Testis (tissue), 3 donors: ENCODE results near the gene CDH13. TPM values are rescaled to one million over a fixed set of nuclear protein-coding genes. Genes with fewer than 3 reads are reported as not detected.

Experiments
- DNase-seq: peaks from one replicate; pipeline ENCODE4 v3.0.0-alpha.2; 2019
- H3K27ac ChIP-seq, 2 donors: fragments of 200-600 bp; sonication (generic); one replicate each; pipeline ENCODE4 v1.5.1; 2019
- H3K27me3 ChIP-seq: fragments of 200-600 bp; sonication (generic); one replicate; pipeline ENCODE4 v1.5.1; 2019
- H3K36me3 ChIP-seq: fragments of 200-600 bp; sonication (generic); one replicate; pipeline ENCODE4 v1.5.1; 2017; ENCODE audit warnings: low read depth; ENCODE audit errors: missing control alignments
- H3K4me1 ChIP-seq: fragments of 200-600 bp; sonication (generic); one replicate; pipeline ENCODE4 v1.5.1; 2019
- H3K4me3 ChIP-seq, 2 donors: fragments of 200-600 bp; sonication (generic); one replicate each; pipeline ENCODE4 v1.5.1; 2017 to 2019
- H3K9me3 ChIP-seq: fragments of 200-600 bp; sonication (generic); one replicate; pipeline ENCODE4 v1.5.1; 2017
- POLR2A ChIP-seq: fragments of 450-650 bp; IDR thresholded peaks from one replicate; pipeline ENCODE4 v1.6.1; 2017; ENCODE audit warnings: antibody characterized with exemption, mild to moderate bottlenecking, moderate library complexity
- WGBS, 2 donors: methylation state at CpG; one replicate each; pipeline ENCODE4 v1.1.5; 2018; 5-methylcytosine and 5-hydroxymethylcytosine counted together
- intact Hi-C: fragments of 100-400 bp; cut with DNase I; formaldehyde crosslinking; loops from one replicate; pipeline ENCODE4 v1.15.1; 2023; ENCODE audit warnings: low total_unique reads
- polyA plus RNA-seq: library from polyadenylated mRNA; stranded (reverse); fragments of 350-450 nt; fragmentation: Illumina TruSeq; extraction: RNeasy Lipid Tissue Mini Kit (QIAGEN cat#74804); gene quantifications from one replicate; pipeline ENCODE4 v1.2.3, GENCODE V29; 2014; ENCODE audit warnings: low read depth, low replicate concordance; ENCODE audit not compliant: insufficient read depth
- total RNA-seq, 2 donors: library from RNA; depleted of rRNA; stranded (reverse); fragments of >200 nt; gene quantifications; one replicate each; pipeline ENCODE4 v1.2.3, GENCODE V29; 2016
- TF ChIP-seq, protein P1 (sequence below), 3 experiments: fragments of 450-650 bp in 2 of 3; fragments of 200-600 bp in 1 of 3; sonication (generic) in 1 of 3; IDR thresholded peaks; one replicate each; pipeline ENCODE4 v1.5.1; 2016 to 2019; ENCODE audit warnings: antibody characterized with exemption in 3 of 3, mild to moderate bottlenecking in 2 of 3, moderate library complexity in 1 of 3

CDH13 gene
- total and polyA plus RNA-seq, 3 donors from 2014 or later, result 1.2 to 11.1 (median 2.0) TPM

DNA sequence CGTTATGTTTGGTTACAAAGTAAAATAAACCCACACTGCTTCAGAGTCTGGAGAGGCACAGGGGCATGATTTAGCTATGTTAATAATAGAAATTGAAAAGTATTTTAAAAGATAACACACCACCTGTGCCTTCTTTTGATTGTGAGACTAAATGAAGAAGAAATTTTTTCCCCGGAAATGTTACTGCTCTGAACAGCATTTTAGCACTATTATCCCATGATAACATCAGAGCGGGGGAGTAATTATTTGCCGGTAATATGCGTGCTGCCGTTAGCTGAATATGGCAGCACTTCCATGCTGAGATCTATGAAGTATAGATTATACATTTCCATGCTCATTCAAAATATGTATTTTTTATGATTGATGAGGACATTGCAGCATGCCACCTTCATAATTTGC is 680.8 kb downstream of the CDH13 start:
- Histone ChIP-seq H3K9me3 (no peaks in the 10 kb centered on the region), H3K4me3 (no peak overlapping the region), H3K27me3 (no peaks in the 10 kb centered on the region), H3K27ac (no peak overlapping the region), H3K36me3 (no peaks in the 10 kb centered on the region), H3K4me1 (no peaks in the 10 kb centered on the region)
- intact Hi-C loops, result no loop called here
- no peak for TF ChIP-seq POLR2A
- TF ChIP-seq, protein P1, sequence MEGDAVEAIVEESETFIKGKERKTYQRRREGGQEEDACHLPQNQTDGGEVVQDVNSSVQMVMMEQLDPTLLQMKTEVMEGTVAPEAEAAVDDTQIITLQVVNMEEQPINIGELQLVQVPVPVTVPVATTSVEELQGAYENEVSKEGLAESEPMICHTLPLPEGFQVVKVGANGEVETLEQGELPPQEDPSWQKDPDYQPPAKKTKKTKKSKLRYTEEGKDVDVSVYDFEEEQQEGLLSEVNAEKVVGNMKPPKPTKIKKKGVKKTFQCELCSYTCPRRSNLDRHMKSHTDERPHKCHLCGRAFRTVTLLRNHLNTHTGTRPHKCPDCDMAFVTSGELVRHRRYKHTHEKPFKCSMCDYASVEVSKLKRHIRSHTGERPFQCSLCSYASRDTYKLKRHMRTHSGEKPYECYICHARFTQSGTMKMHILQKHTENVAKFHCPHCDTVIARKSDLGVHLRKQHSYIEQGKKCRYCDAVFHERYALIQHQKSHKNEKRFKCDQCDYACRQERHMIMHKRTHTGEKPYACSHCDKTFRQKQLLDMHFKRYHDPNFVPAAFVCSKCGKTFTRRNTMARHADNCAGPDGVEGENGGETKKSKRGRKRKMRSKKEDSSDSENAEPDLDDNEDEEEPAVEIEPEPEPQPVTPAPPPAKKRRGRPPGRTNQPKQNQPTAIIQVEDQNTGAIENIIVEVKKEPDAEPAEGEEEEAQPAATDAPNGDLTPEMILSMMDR (IDR thresholded peaks at IDR 0.05), result no peak
- 41 to 52% methylated on average over 6 of the region's 6 CpGs for WGBS, 2 donors
- DNase-seq, result no peak

DNA sequence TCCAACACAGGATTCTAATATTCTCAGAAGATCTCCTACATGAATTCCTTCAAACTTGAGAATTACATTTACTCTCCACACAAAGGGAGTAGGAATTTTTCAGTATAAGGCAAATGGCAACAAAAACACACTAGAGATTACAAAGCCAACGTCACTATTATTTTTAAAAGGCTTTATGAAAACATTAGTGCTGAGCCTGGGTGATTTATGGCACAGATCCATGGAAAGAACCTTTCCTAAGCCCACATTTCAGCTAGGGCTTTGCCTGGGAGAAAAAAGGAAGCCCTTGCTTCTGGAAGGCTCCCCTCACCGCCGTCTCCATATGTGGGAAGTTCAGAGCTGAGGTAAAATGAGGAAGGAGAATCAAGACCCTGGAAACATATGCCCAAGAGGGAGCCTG is 681.6 kb downstream of the CDH13 start:
- intact Hi-C loops, result no loop called here
- H3K27ac ChIP-seq, result no peak overlapping the region
- DNase-seq, result no peak
- H3K9me3 ChIP-seq, result no peaks in the 10 kb centered on the region
- H3K36me3 ChIP-seq, result no peaks in the 10 kb centered on the region
- WGBS, 2 donors, result 40 to 65% methylated on average over 3 of the region's 3 CpGs
- TF ChIP-seq, protein P1 (IDR thresholded peaks at IDR 0.05), result no peak
- no peak for TF ChIP-seq POLR2A
- H3K4me3 ChIP-seq, result no peak overlapping the region
- H3K27me3 ChIP-seq, result no peaks in the 10 kb centered on the region
- H3K4me1 ChIP-seq, result no peaks in the 10 kb centered on the region

DNA sequence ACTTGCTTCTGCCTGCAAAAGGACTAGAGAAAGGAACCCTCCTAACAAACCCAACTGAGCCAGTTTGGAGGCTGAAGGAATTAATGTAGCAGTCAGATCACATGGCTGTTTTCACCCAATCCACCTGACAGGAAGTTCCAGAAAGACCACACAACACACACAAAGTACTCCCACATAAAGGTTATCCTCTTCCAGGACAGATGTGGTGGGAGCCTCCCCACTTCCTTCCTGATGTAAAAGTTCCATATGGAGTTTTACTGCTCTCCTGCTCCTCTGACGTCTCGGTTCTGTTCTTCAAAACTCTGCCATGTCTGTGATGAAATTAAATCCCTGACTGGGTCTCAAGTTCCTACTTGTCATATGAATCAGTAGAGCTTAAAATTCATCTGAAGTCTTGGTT is 684.0 kb downstream of the CDH13 start:
- no peak for TF ChIP-seq POLR2A
- TF ChIP-seq, protein P1 (IDR thresholded peaks at IDR 0.05), result no peak
- DNase-seq, result no peak
- no peak overlapping the region for H3K4me3 ChIP-seq
- no peaks in the 10 kb centered on the region for H3K4me1 ChIP-seq
- no peaks in the 10 kb centered on the region for H3K36me3 ChIP-seq
- no peak overlapping the region for H3K27ac ChIP-seq
- no peaks in the 10 kb centered on the region for H3K27me3 ChIP-seq
- intact Hi-C loops, result no loop called here
- H3K9me3 ChIP-seq, result no peaks in the 10 kb centered on the region
- WGBS, 2 donors, result 41 to 52% methylated on average over 2 of the region's 2 CpGs

DNA sequence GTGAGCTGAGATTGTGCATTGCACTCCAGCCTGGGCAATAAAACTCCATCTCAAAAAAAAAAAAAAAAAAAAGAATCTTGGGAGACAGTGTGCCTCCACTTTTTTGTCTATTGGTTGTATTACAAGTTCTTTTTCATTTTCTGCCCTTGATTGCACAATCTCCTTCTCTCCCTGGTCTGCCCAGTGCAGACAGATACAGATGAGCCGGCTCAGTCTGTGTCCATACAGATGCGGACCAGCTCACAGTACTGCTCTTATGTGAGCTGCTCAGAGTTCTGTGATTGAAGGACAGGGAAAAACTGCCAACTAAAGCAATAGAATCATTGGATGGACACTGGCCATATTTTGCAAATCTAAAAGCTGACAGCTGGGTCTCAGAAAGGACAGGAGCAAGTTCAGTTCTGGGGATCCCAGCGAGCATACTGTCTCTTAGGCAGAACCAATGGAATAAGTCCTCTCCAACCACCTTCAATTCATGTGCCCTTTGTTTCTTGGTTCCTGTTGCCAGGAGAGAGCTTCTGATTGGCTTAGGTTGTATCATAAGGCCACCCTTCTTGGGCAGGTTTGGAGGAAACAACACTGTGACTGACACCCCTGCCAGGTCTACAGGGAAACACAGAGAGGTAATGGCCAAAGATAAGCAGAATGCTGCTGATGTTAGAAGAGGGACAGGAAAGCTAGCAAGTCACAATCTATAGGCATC is 685.4 kb downstream of the CDH13 start:
- H3K9me3 ChIP-seq, result no peaks in the 10 kb centered on the region
- H3K27me3 ChIP-seq, result no peaks in the 10 kb centered on the region
- H3K27ac ChIP-seq, result no peak overlapping the region
- 88 to 89% methylated on average over 3 of the region's 3 CpGs for WGBS, 2 donors
- intact Hi-C loops, result no loop called here
- no peak for DNase-seq
- no peaks in the 10 kb centered on the region for H3K36me3 ChIP-seq
- TF ChIP-seq, protein P1 (IDR thresholded peaks at IDR 0.05), result no peak
- TF ChIP-seq POLR2A, result no peak
- no peak overlapping the region for H3K4me3 ChIP-seq
- H3K4me1 ChIP-seq, result no peaks in the 10 kb centered on the region

DNA sequence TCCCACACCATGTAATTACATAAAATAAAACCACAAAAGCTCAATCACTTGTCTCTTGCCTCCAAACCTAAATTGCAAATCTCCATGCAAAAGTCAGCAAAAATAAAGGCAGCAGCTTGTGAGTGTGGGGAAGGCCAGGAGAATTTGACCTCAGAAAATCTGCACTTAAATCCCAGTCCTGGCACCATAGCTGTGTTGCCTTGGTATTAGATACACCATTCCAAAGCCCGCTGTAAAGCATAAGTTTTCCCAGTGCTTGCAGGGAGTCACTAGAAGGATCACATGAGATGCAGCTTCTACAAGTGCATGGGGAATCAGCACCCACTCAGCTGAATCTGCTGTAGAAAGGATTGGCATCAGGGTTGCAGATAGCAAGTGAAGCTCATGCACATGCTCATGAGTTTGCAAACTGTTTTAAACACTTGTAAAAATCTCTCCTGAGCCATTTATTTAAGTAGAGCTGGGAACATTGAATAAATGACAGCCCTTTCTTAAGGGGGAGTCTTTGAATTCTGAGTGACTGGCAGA is 686.0 kb downstream of the CDH13 start:
- Histone ChIP-seq H3K4me3 (no peak overlapping the region), H3K36me3 (no peaks in the 10 kb centered on the region), H3K4me1 (no peaks in the 10 kb centered on the region), H3K27ac (no peak overlapping the region), H3K9me3 (no peaks in the 10 kb centered on the region), H3K27me3 (no peaks in the 10 kb centered on the region)
- TF ChIP-seq, protein P1 (IDR thresholded peaks at IDR 0.05), result no peak
- no peak for TF ChIP-seq POLR2A
- DNase-seq, result no peak
- 73 to 90% methylated on average over 1 of the region's 1 CpG for WGBS, 2 donors
- intact Hi-C loops, result no loop called here
